GM12801 (cell line): Measurements from ENCODE around the gene MEGF9.

Experiments used
- CTCF ChIP-seq: IDR thresholded peaks from one replicate; pipeline ENCODE4 v1.5.1; 2011; ENCODE audit warnings: control low read depth; ENCODE audit not compliant: insufficient read length; ENCODE audit errors: extremely low read depth

The MEGF9 gene

GRCh38 chr9:120711354-120711753 lies 2.9 kb downstream of the MEGF9 start:
- no peak for TF ChIP-seq CTCF

GRCh38 chr9:120710110-120710981 lies 3.9 kb downstream of the MEGF9 start:
- TF ChIP-seq CTCF, result no peak

- no peak for TF ChIP-seq CTCF
Measured at GRCh38 chr9:120708526-120709224, 5.6 kb downstream of the MEGF9 start.

GRCh38 chr9:120707170-120707569 lies 7.1 kb downstream of the MEGF9 start:
- no peak for TF ChIP-seq CTCF

GRCh38 chr9:120705174-120705573 lies 9.1 kb downstream of the MEGF9 start:
- TF ChIP-seq CTCF, result no peak

- no peak for TF ChIP-seq CTCF
Measured at GRCh38 chr9:120702075-120702474, 12.2 kb downstream of the MEGF9 start.

GRCh38 chr9:120701248-120701647 lies 13.0 kb downstream of the MEGF9 start:
- TF ChIP-seq CTCF, result no peak
